Activated CD4-positive, CD25-positive, alpha-beta regulatory T cell treated with anti-CD3 and anti-CD28 coated beads, Interleukin-2, amount 50 U/mL, for 72 hours (primary cell): Measurements from ENCODE around the gene SUN3.

Source experiments
- DNase-seq: peaks from one replicate; pipeline ENCODE4 v3.0.0; 2021

The SUN3 gene, protein sequence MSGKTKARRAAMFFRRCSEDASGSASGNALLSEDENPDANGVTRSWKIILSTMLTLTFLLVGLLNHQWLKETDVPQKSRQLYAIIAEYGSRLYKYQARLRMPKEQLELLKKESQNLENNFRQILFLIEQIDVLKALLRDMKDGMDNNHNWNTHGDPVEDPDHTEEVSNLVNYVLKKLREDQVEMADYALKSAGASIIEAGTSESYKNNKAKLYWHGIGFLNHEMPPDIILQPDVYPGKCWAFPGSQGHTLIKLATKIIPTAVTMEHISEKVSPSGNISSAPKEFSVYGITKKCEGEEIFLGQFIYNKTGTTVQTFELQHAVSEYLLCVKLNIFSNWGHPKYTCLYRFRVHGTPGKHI

DNA sequence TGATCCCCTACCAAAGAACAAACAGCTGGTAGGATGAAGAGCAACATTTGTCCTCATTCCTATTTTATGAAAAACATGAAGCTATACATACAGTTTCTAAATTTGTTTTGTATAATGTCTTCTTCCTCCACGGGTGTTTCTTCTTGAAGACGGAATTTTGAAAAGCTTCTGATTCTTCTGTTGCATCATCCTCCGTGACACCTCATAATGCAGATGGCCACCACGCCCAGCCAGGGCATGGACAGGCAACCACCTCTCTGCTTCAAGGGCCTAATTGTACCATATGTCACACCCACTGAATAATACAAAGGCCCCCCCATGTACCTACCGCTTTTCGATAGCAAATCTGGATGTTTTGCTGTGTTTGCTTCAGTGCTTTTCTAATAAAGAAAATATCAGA, at the start of gene SUN3:
TSS of gene SUN3 (minus strand) at position 170 of the 400 bp plus-strand sequence. CDS start at position 1, 169 bp downstream.
- DNase-seq, result no peak

DNA sequence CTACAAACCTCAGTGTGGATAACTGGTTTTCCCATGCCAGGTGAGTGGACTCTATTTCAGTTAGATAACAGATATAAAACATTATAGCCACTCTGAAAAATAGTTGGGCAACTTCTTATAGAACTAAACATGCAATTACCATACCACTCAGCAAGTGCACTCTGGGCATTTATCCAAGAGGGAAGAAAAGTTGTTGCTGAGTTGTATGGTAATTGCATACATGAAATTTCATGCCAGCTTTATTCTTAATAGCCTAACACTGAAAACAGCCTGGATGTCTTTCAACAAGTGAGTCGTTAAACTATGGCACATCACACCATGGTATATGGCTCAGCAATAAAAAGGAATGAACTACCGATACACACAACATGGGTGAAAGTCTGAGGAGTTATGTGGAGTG, 49.6 kb upstream of the SUN3 start:
- no peak for DNase-seq

DNA sequence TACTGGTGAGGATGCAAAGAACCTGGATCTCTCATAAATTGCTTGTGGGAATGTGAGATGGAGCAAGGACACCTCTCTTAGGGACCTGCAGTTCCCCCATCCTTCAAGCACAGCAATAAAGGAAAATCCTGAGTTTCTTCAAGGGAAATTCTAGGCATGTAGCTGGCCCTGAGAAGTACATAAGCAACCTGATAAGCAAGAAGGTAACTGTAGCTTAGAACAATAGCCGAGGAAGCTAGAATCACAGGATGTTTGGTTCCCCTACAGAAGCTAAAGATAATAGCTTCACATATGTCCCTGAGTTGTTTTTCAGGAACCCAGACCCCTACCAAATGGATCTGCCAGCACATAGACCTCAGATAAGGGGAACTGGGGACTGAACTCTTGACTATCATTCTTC, 48.5 kb upstream of the SUN3 start:
- no peak for DNase-seq

DNA sequence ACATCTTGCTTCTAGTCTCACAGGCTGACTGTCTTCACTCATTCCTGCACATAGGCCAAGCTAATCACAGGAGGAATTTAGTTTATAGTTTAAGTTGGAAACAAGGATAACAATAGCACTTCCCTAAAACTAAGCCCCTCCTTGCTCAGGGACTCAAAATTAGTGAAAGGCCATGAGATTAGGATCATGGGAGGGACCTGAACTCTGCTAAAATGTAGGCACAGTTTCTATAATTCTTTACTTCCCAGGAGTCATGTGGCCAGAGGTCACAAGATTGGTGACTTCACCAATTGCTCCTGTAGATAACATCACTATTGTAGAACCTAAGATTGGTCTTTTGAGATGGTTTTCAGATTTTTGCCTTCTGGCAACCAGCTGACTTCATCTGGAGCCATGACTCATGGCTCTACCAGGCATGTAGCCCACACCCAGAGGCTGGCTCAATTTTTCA, 45.3 kb upstream of the SUN3 start:
- no peak for DNase-seq

DNA sequence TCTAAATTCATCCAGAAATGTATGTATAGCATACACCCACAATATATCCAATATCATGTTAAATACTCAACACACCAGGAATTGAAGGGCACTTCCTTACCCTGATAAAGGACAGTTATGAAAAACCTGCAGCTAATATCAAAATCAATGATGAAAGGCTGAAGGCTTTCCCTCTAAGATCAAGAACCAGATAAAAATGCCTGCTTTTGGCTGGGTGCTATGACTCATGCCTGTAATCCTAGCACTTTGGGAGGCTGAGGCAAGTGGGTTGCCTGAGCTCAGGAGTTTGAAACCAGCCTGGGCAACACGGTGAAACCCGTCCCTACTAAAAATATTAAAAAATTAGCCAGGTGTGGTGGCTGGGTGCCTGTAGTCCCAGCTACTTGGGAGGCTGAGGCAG, 38.6 kb upstream of the SUN3 start:
- DNase-seq, result no peak

DNA sequence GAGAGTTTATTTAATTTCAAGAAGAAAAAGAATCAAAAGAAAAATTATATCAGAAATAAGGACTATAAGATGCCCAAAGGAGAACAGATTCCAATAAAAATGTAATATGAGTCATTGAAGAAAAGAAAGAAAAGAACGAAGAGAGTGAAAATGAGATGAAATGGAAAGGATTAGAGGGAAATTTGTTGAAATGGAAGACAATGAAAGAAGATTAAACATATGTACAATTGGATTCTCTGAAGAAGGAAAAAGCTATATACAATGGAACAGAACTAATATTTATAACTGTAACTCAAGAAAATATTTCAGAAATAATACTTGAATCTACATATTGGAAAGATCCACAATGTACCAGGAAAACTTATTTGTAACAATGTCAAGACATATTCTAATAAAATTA, 35.1 kb upstream of the SUN3 start:
- no peak for DNase-seq

DNA sequence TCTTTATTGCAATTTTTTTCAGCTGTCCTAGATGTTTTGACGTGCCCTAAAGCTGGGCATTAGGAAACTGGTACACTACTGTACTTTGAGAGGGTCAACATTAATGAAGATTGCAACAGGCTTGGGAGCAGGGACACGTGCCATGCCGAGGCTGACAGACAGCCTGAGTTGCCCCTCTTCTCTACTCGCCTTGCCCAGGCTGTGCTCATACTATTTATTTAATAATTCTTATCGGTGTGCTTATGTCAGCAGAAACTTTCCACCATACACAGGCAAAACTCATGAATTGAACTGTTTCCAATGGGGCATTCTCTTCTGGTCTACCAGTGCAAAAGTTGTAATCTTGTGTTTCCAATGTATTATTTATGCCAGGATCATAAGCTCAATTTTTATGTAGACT, 30.8 kb upstream of the SUN3 start:
- DNase-seq, result no peak

DNA sequence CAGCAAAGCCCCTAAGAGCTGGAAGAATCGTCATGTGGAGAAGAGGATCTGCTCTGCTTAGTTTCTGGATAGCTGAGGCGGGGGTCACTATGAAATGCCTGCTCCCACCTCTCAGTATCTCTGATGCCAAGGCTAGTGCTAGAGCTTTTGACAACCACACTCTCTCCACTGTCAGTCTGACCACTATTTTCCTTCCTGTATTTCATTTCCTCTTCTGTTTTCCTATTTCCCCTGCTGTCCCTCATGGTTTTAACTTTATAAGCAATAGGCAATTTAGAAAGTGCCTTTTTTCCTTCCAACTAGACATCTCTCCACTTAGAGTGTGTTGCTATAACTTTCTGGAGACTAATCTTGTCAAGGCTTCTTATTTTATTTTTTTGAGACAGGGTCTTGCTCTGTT, 30.1 kb upstream of the SUN3 start:
- no peak for DNase-seq

DNA sequence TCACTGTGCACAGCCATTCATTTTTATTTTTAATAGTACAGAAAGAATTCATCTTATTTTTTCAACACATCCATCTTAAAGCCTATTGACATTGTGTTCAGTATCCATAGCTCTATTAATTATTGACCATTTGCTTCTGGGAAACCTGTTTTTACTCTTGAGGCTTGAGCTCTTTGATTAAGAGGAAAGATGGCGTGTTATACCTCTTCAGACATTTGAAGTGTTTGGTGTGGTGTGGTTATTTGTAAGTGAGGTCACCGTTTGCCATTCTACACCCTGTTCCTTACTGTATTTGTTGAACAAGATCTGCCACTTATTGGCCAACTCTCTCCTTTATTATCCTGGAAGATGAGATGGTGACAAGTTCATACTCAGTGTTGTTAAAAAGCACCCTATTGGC, 24.8 kb upstream of the SUN3 start:
- DNase-seq, result no peak

DNA sequence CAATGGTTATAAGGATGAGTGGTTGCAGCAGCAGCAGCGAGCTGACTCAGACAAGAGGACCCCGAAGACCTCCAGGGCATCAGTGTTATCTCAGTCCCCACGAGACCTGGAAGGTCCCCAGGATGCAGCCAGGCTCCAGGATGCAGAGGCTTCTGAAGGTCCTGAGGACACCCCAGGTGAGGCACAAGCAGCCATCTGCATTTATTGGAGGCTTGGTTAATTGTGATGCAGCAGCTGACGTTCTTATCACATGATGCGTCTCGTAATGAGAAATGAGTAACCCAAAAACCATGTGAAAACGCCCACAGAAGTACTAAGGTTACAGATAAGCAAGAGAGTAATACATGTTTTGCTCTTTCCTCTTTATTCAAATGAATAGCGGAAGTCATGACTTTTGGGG, 23.8 kb upstream of the SUN3 start:
- no peak for DNase-seq

DNA sequence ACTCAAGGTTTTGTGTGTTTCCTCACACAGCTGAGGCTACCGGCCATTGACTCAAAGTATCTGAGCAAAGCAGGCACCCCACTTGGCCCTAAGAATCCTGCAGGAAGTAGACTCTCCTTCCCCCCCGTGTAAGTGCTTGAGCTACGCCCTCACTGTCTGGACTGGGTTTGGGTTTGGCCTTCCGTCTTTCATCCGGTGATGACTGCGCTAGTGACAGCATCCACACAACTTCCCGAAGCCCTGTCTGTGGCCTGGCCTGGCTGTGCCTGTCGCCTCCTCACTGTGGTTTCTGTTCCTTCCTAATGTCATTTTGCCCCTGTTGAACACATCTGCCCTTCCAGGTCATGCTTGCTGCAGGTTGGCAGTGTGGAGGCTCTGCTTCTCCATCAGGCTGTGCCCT, 20.9 kb upstream of the SUN3 start:
- no peak for DNase-seq

DNA sequence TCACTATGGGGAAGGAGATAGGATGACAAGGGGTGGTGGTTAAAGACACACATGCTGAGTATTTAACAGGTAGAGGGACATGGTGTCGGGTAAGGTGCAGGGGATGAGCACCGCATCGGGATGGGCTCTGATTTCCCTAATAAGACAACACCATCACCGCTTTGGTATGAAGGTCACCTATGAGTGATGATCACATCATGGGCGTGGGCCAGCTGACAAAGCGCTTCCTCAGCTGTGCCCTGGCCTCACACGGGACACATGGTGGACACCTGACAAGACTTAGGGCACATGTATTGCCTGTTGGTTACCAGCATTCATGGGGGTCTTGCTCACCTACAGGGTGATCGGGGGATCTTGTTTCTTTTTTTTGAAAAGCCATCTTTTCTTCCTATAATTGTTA, 19.2 kb upstream of the SUN3 start:
- DNase-seq, result no peak

DNA sequence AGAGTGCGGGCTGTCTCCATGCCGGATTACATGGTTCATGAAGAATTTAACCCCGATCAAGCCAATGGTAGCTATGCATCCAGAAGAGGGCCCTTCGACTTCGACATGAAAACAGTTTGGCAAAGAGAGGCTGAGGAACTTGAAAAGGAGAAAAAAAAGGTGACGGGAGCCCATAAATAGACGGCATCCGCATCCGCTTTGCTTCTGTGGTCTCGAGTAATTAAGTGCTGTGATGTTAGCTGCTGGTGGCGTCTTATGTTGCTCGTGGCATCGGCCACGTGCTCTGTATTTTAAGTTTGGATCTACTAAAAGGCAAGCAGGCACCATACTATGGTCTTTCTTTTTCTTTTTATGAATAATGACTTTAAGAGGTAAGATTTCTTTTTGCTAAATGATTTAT, 17.6 kb upstream of the SUN3 start:
- no peak for DNase-seq

DNA sequence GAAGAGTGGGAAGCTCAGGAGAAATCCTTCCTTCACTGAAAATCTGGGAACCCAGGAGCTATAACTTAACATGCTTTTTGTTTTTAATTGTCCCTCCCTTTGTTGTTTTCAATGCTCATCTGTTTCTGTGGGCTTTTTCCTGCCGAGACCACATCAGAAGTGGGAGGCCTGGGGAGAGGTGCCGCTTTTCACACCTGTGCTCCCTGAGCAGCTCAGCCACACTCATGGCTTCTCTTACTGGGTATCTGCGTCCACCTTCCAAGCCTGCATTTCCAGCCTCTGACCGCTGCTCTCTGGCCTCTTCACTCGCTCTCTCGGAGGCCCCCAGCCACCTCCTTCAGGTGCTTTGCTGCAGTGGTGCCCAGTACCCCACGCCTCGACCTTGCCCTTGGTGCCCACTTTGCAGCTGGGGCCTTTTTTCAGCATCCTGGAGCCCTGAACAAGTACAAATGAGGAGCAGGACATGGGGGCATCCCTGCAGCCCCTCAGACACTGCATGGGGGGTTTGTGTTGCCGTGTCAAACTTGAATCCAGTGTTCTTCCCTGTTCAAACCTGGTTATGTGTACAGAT, 16.4 kb upstream of the SUN3 start:
- no peak for DNase-seq

DNA sequence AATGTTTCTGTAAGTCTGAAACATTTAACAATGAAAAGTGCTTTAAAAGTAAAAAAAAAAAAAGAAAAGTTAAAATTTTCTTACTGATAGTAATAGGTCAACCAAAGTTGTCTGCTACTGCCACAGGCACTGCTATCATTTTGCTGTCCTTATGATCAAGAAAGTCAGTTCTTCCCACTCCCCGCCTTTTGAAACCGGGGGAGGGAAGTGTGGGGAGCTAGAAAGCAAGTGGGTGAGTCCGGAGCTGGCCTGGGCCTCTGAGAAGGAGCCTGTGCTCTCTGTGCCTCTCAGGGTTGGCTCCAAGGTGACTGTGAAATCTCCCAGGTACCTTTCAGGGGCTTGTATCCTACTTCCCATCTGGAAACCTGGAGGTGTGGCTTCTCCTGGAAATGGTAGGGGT, 13.7 kb upstream of the SUN3 start:
- no peak for DNase-seq

DNA sequence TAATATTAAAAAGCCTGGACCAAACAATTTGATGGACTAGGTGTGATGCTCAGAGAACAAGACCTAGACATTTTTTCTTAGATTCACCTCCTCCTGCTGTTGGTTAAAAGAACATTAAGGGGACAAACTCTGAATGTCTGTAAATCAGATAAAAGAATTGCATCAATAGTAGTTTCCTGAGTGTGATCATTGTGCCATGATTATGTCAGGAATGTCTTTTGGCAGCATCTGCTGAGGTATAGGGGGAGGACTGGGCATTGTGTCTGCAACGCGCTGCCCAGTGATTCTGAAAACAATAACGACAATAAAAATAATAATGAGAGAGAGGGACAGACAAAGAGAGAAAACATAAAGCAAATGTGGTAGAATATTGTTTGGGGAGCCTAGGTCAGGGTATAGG, 13.3 kb upstream of the SUN3 start:
- no peak for DNase-seq

DNA sequence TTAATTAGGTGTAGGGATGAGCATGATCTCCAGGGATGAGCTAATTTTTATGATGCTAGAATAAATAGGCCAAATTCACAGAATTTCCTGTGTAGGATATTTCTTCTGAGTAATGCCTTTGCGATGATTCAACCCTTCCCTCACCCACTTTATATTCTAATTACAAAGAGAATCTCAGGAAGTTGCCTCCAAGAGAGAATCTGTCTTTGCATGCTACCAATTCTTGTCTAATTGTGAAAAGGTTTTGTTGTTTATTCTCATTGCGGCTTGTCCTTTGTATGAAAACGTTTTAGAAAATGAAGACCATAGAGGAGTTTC, 12.7 kb upstream of the SUN3 start:
- no peak for DNase-seq

DNA sequence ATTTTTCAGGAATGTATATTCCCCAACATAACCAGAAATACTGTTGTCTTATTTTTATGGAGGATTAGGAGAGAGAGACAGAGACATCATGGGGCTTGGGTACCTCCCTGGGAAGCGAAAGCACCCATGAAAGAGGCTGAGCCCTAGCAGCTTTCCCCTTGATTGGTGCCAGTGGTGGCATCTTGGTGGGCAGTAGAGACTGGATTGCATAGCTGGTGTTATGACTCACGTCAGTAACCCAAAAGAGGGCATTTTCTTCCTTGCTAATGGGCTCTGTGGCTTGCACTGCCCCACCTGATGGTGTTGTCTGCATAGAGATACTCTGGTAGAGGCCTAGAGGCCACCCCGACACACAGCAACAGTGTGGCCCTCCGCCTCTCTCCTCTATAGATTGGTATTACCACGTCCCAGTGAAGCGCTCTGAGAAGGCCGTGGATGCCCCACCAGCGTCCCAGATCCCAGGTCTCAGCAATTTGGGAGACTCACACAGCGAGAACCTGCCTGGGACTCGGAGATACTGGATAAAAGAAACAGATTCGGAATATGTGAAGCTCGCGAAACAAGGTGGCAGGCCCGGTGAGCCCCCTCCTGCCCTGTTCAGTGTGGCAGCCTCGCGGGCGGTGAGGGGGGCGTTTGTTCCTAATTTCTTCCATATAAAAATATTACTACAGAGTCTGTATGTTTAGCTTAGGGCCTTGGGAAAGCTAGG, 12.2 kb upstream of the SUN3 start:
- no peak for DNase-seq

DNA sequence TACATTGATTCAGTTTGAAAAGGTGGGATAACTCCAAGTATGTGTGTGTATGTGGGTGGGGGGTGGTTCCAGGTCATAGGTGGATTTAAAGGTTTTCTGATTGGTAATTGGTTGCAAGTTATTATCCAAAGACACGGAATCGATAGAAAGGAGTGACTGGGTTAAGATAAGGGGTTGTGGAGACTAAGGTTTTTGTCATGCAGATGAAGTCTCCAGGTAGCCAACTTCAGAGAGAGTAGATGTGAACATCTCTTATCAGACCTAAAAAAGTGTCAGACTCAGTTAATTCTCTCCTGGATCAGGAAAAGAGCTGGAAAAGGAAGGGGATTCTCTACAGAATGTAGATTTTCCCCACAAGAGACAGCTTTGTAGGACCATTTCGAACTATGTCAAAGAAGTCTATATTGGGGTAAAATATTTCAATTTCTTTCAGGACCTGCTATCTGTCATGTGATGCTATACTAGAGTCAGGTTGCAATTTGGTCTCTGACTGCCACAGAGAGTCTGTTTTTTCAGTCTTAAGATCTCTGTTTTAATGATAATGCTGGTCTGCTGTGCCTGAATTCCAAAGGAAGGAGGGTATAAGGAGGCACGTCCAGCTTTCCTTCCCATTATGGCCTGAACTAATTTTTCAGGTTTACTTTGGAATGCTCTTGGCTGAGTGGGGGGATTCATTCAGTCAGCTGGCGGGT, 10.1 kb upstream of the SUN3 start:
- no peak for DNase-seq

DNA sequence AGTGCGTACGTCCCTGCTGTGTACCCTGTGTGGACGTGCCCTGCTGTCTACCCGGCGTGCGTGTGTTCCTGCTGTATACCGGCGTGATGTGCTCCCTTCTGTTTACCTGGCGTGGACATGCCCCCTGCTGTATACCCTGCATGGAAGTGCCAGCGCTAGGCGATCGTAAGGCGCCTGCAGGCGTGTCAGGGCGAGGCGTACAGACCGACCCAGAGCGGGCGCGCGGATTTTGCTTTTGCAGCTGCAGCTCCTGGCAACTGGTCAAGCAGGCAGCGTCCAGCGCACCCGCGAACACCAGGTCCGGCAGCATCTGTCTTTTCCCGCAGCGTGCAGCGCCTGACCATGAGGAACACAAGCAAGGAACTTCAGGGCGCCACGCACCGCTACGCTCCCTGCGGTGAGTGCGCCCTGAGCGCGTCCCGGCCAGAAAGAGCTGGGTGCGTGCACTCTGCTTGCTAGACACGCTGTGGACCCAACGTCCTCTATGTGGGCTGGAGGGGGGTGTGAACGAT, 7.1 kb upstream of the SUN3 start:
- DNase-seq, result no peak

DNA sequence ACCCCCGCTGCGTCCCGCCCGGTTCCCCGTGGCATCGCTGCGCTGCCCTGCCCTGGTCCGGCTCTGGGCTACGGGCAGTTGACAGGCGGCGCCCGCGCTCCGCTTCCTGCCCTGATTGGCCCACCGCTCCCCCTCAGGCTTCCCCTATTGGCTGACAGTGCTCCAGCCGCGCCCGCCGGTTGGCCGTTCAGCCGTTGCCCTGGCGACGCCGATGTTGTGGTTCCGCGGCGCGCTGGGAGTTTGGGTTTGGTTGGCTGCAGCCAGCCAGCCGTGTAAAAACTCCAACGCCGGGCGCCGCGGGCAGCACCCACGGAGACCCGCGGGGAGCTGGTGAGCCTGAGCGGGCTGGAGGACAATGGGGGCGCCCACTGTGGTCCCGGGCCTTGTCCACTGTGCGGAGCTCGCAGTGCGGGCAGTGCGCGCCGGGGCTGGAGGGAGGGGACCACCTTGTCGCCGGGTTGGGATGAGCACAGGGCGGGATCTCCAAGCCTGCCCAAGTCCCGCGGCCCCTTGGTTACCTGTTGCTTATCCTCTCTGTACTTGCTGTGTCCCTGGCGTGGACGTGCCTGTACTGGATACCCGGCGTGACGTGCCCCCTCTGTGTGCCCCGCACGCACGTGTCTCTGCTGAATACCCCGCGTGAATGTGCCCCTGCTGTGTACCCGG, 6.5 kb upstream of the SUN3 start, which contains the start of gene C7orf57:
TSS of gene C7orf57 (plus strand) at position 243 of the 666 bp plus-strand sequence. CDS start 766 bp downstream, outside the sequence.
- peak; percentile 84 for DNase-seq

DNA sequence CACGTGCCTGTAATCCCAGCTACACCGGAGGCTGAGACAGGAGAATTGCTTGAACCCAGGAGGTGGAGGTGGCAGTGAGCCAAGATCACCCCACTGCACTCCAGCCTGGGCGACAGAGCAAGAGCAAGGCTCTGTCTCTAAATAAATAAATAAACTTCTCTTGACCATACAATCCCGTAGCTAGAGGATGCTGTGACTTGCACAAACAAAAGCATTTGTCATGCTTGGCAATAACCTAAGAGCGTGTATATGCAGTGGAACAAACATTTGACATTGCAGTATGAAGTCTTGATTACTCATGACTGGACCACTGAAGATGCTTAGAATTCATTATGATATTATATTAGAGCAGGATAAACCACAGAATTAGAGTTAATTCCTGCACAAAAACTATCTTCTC, 5.0 kb upstream of the SUN3 start:
- no peak for DNase-seq

DNA sequence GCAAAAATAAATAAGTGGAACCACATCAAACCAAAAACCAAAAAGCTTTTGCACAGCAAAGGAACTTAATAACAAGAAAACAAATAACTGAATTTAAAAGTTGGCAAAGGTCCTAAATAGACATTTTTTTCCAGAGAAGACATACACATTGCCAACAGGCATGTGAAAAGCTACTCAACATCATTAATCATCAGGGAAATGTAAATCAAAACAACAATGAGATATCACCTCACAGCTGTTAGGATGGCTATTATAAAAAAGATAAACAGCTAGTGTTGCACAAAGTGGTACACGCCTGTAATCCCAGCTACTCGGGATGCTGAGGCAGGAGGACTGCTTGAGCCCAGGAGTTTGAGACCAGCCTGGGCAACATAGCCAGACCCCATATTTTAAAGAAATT, 2.2 kb upstream of the SUN3 start:
- DNase-seq, result no peak
